Measurements from ENCODE around the gene OR1F1.
"Not testable (repeated sequence)": the region's sequence is repeated elsewhere in the genome, so short reads cannot be mapped to it uniquely, and the experiment has no call there.

Gene OR1F1

GRCh38 chr16:3152027-3152276, 36.1 kb upstream of the OR1F1 start:
- no peak for DNase-seq

GRCh38 chr16:3152277-3152990, 35.6 kb upstream of the OR1F1 start:
- DNase-seq = peak; percentile 96

- DNase-seq = no peak
These were observed 35.0 kb upstream of the OR1F1 start for GRCh38 chr16:3152991-3153368.

GRCh38 chr16:3155181-3155580, 32.8 kb upstream of the OR1F1 start:
- DNase-seq = no peak

GRCh38 chr16:3155972-3156371, 32.0 kb upstream of the OR1F1 start:
- no peak for DNase-seq

- peak; percentile 93 for DNase-seq
These were observed 30.6 kb upstream of the OR1F1 start for GRCh38 chr16:3157229-3158025.

- DNase-seq = no peak
These were observed 29.9 kb upstream of the OR1F1 start for GRCh38 chr16:3158026-3158509.

GRCh38 chr16:3158510-3159314, 29.3 kb upstream of the OR1F1 start:
- peak; percentile 89 for DNase-seq

- peak; percentile 38 for DNase-seq
These were observed 26.6 kb upstream of the OR1F1 start for GRCh38 chr16:3161235-3162018.

- no peak for DNase-seq
These were observed 23.6 kb upstream of the OR1F1 start for GRCh38 chr16:3164121-3164991.

GRCh38 chr16:3165111-3165822, 22.7 kb upstream of the OR1F1 start:
- no peak for DNase-seq

GRCh38 chr16:3166505-3166886, 21.5 kb upstream of the OR1F1 start:
- no peak for DNase-seq

GRCh38 chr16:3168729-3169128, 19.3 kb upstream of the OR1F1 start:
- DNase-seq = not testable (repeated sequence)

GRCh38 chr16:3170440-3171180, 17.4 kb upstream of the OR1F1 start:
- DNase-seq = no peak

GRCh38 chr16:3171181-3171854, 16.7 kb upstream of the OR1F1 start:
- no peak for DNase-seq

- peak; percentile 90 for DNase-seq
These were observed 16.0 kb upstream of the OR1F1 start for GRCh38 chr16:3171855-3172593.

- peak; percentile 40 for DNase-seq
These were observed 13.9 kb upstream of the OR1F1 start for GRCh38 chr16:3173892-3174617.

- no peak for DNase-seq
These were observed 13.3 kb upstream of the OR1F1 start for GRCh38 chr16:3174618-3175148.

All from DMS 273 treated with DMSO at 0.1 percent for 48 hours (cell line).